SK-N-SH (cell line): ENCODE measurements around the gene SKIDA1. TPM values are rescaled to one million over a fixed set of nuclear protein-coding genes. Genes with fewer than 3 reads are reported as not detected.
A peak's percentile ranks its signal among the peaks of the same experiment; 100 is the strongest.

ENCODE experiments used
- CTCF ChIA-PET: fragments of 300-600, 350-600 bp; formaldehyde crosslinking; extraction: SDS; loops from one replicate; lab custom pipeline; 2021; lab: Yijun Ruan, JAX
- POLR2A ChIA-PET: fragments of 350-600 bp; sonication (Branson Sonifier 250); formaldehyde crosslinking; extraction: SDS; loops from one replicate; lab custom pipeline; 2020; ENCODE audit warnings: antibody characterized with exemption, inconsistent platforms; lab: Yijun Ruan, JAX
- DNase-seq: peaks from one replicate; pipeline ENCODE4 v3.0.0; 2012
- H2AFZ ChIP-seq: fragments of 200-600 bp; sonication (generic); 2 replicates; pipeline ENCODE4 v1.8.1; 2016; ENCODE audit warnings: antibody characterized with exemption, mild to moderate bottlenecking, low read depth
- H3F3A ChIP-seq: fragments of 200-600 bp; sonication (generic); replicated peaks from 2 replicates; pipeline ENCODE3; 2016; ENCODE audit warnings: antibody characterized with exemption, mild to moderate bottlenecking; ENCODE audit not compliant: insufficient read depth
- H3K27ac ChIP-seq, 2 experiments: fragments of 200-500 bp in 1 of 2; fragments of 200-600 bp in 1 of 2; sonication (Bioruptor generic) in 1 of 2; sonication (generic), shearing (Covaris generic) in 1 of 2; 2 replicates each; pipeline versions ENCODE4 v1.5.1 to v1.6.1; 2014 to 2016; ENCODE audit warnings: low read depth in 2 of 2, inconsistent platforms in 1 of 2, low read length in 1 of 2, mild to moderate bottlenecking in 1 of 2, mixed read lengths in 1 of 2
- H3K27me3 ChIP-seq: fragments of 200-600 bp; sonication (generic), shearing (Covaris generic); 2 replicates; pipeline ENCODE4 v1.6.1; 2016; ENCODE audit warnings: mixed run types; ENCODE audit not compliant: insufficient read depth
- H3K36me3 ChIP-seq, 2 experiments: fragments of 200-500 bp in 1 of 2; fragments of 200-600 bp in 1 of 2; sonication (Bioruptor generic) in 1 of 2; sonication (generic) in 1 of 2; replicated peaks in 1 of 2; 2 replicates each; pipeline versions ENCODE3 to v1.5.1; 2014 to 2016; ENCODE audit warnings: low read length in 1 of 2, mild to moderate bottlenecking in 1 of 2; ENCODE audit not compliant: insufficient read depth in 2 of 2, control insufficient read depth in 1 of 2
- H3K4me1 ChIP-seq, 2 experiments: fragments of 200-500 bp in 1 of 2; fragments of 200-600 bp in 1 of 2; sonication (Bioruptor generic) in 1 of 2; sonication (generic), shearing (Covaris generic) in 1 of 2; 2 replicates each; pipeline versions ENCODE4 v1.5.1 to v1.6.1; 2014 to 2016; ENCODE audit warnings: low read depth in 1 of 2, low read length in 1 of 2, mixed run types in 1 of 2; ENCODE audit not compliant: insufficient read depth in 2 of 2, control insufficient read depth in 1 of 2
- H3K4me2 ChIP-seq: fragments of 200-600 bp; sonication (generic), shearing (Covaris generic); 2 replicates; pipeline ENCODE4 v1.6.1; 2017; ENCODE audit warnings: mixed run types
- H3K4me3 ChIP-seq, 2 experiments: fragments of 200-500 bp in 1 of 2; fragments of 200-600 bp in 1 of 2; sonication (Bioruptor generic) in 1 of 2; sonication (generic), shearing (Covaris generic) in 1 of 2; 2 replicates each; pipeline versions ENCODE4 v1.5.1 to v1.8.1; 2014 to 2016; ENCODE audit warnings: low read depth in 2 of 2, inconsistent platforms in 1 of 2, low read length in 1 of 2, mild to moderate bottlenecking in 1 of 2, mixed read lengths in 1 of 2, moderate library complexity in 1 of 2
- H3K79me2 ChIP-seq: fragments of 200-600 bp; sonication (generic); 2 replicates; pipeline ENCODE4 v1.8.1; 2017; ENCODE audit warnings: mild to moderate bottlenecking; ENCODE audit not compliant: insufficient read depth
- H3K9ac ChIP-seq: fragments of 200-600 bp; sonication (generic); 2 replicates; pipeline ENCODE4 v1.6.1; 2017; ENCODE audit warnings: mixed run types
- H3K9me2 ChIP-seq: fragments of 200-600 bp; sonication (generic); 2 replicates; pipeline ENCODE4 v1.6.1; 2017; ENCODE audit warnings: mixed run types
- H3K9me3 ChIP-seq: fragments of 200-600 bp; sonication (generic); 2 replicates; pipeline ENCODE4 v1.6.1; 2017; ENCODE audit warnings: mixed run types, mild to moderate bottlenecking, moderate library complexity
- H4K20me1 ChIP-seq: fragments of 200-600 bp; sonication (generic); 2 replicates; pipeline ENCODE4 v1.6.1; 2017; ENCODE audit warnings: mild to moderate bottlenecking, mixed run types; ENCODE audit not compliant: insufficient read depth
- CTCF ChIP-seq: fragments of 200-600 bp; sonication (generic); IDR thresholded peaks from 2 replicates; pipeline ENCODE4 v1.6.1; 2017; ENCODE audit warnings: antibody characterized with exemption, mild to moderate bottlenecking, moderate library complexity
- FOXJ3 ChIP-seq: sonication (generic); formaldehyde crosslinking; IDR thresholded peaks from 2 replicates; pipeline ENCODE4 v1.5.1; 2020; ENCODE audit warnings: mild to moderate bottlenecking, missing genetic modification reagents
- GATA2 ChIP-seq: sonication (generic); formaldehyde crosslinking; IDR thresholded peaks from 2 replicates; pipeline ENCODE4 v1.5.0; 2020; ENCODE audit warnings: mild to moderate bottlenecking, missing genetic modification reagents
- IRF3 ChIP-seq: fragments of 150-350 bp; IDR thresholded peaks from 2 replicates; pipeline ENCODE4 v1.6.1; 2016; ENCODE audit warnings: mild to moderate bottlenecking, low read depth, low read length
- POLR2AphosphoS5 ChIP-seq: IDR thresholded peaks from 2 replicates; pipeline ENCODE4 v1.6.1; 2012; ENCODE audit warnings: low read depth, low read length
- RAD21 ChIP-seq: IDR thresholded peaks from 2 replicates; pipeline ENCODE4 v1.6.1; 2012; ENCODE audit warnings: mild to moderate bottlenecking, low read length
- TAF1 ChIP-seq: IDR thresholded peaks from 2 replicates; pipeline ENCODE4 v1.6.1; 2012; ENCODE audit warnings: low read depth, mild to moderate bottlenecking, low read length, moderate library complexity, borderline replicate concordance
- YY1 ChIP-seq: IDR thresholded peaks from 2 replicates; pipeline ENCODE4 v1.4.0; 2012; ENCODE audit warnings: low read depth, mild to moderate bottlenecking
- WGBS: methylation state at CpG from one replicate; pipeline ENCODE4 v1.1.6; 2017; ENCODE audit warnings: low lambda C conversion rate; 5-methylcytosine and 5-hydroxymethylcytosine counted together
- polyA plus RNA-seq, 3 experiments: library from polyadenylated mRNA; depleted of rRNA; stranded (reverse); fragments of >200 nt; gene quantifications; 2 replicates each; pipeline ENCODE4 v1.2.3, GENCODE V29; 2012

The SKIDA1 gene
- polyA plus RNA-seq, 1 of the 3 experiments (the other 2 are of a cell fraction) = 0.38 TPM

- TF ChIP-seq FOXJ3 (CRISPR knock-in tag) (no peak), TAF1 (peak; percentile 71; the same call in 1 of the 2 replicates), RAD21 (peak; percentile 90), IRF3 (no peak), CTCF (peak; percentile 90), POLR2AphosphoS5 (peak; percentile 37; the same call in 1 of the 2 replicates), YY1 (0 out of 2 replicates have a peak, but pooled peaks have one; percentile 13)
Measured at GRCh38 chr10:21495752-21496342, 29.6 kb downstream of the SKIDA1 start (continued).

GRCh38 chr10:21495002-21495751 lies 30.3 kb downstream of the SKIDA1 start:
- WGBS = 9% methylated on average over 34 of the region's 42 CpGs
- Histone ChIP-seq H3F3A (peaks cover 16% of the 10 kb centered on the region), H3K9me2 (no peaks in the 10 kb centered on the region), H4K20me1 (no peaks in the 10 kb centered on the region), H3K27me3 (no peaks in the 10 kb centered on the region), H3K4me3 (peak overlapping the region; percentile 92), H3K27ac (peak overlapping the region; percentile 26 to 39; a peak in 2 of 4 replicates), H3K4me1 (peaks cover 0 to 7% of the 10 kb centered on the region in 2 experiments; a peak in 2 of 4 replicates), H3K9me3 (no peaks in the 10 kb centered on the region)
- ChIA-PET CTCF (interaction anchor here (0.6 to 4.1 kb wide), 41 partner anchors 8 to 1494 kb away, joined by 3 to 101 read pairs (median 6); partner anchors contain the start of genes DNAJC1, MLLT10 and SKIDA1), POLR2A (interaction anchor here (0.6 to 3.4 kb wide), 9 partner anchors 24 to 734 kb away, joined by 3 to 26 read pairs (median 5); partner anchors contain the start of genes MLLT10 and SKIDA1)
- TF ChIP-seq GATA2 (CRISPR knock-in tag) = no peak; the same call in 1 of the 2 replicates
- TF ChIP-seq YY1 = 0 out of 2 replicates have a peak, but pooled peaks have one; percentile 4
- TF ChIP-seq, all 33 proteins: peak for 1
- DNase-seq = peak; percentile 67
- peak overlapping the region; percentile 96 for H3K4me2 ChIP-seq
- no peaks in the 10 kb centered on the region for H3K36me3 ChIP-seq
- 0 out of 2 replicates have a peak, but pooled peaks cover 3% of the 10 kb centered on the region for H3K79me2 ChIP-seq
- H2AFZ ChIP-seq = peak overlapping the region; percentile 85
- H3K9ac ChIP-seq = peak overlapping the region; percentile 86
